Measurements from ENCODE around the gene ARHGEF28. TPM values are rescaled to one million over a fixed set of nuclear protein-coding genes. Genes with fewer than 3 reads are reported as not detected.

The ARHGEF28 gene
- total and polyA plus RNA-seq, 2 of the 4 experiments (the other 2 are of a cell fraction): 3.6 to 16.0 TPM

DNA sequence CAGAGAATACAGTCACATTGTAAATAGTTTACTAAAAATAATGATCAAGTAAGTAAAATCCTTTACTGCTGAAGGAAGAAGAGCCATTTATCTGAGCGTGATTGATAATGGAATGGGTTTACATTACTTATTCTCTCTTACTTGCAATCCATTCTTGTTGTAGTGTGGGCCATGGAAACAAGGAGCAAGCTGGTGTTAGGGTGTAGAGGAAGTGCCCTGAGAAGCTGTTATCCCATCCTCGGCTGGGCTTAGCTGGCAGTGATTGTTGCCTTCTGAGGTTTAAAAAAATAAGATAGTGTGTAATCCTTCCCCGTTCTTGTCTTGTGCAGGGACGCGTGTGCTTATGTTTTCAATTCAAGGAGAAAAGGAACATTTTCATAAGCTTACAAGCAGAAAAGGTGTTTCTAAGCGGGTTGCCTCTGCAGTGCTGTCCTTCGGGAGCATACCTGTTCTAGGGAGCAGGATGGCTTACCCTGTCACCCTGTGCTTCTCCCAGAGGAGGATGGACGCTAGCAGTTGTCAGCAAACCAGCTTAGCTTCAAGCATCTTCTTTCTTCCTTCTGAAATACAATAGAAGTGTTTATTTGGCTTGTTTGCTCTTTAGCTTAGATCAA lies 188.3 kb downstream of the ARHGEF28 start (continued):
- TF ChIP-seq, protein P1, sequence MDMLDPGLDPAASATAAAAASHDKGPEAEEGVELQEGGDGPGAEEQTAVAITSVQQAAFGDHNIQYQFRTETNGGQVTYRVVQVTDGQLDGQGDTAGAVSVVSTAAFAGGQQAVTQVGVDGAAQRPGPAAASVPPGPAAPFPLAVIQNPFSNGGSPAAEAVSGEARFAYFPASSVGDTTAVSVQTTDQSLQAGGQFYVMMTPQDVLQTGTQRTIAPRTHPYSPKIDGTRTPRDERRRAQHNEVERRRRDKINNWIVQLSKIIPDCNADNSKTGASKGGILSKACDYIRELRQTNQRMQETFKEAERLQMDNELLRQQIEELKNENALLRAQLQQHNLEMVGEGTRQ (IDR thresholded peaks at IDR 0.05; ENCODE audit: low read depth, low read length): no peak

DNA sequence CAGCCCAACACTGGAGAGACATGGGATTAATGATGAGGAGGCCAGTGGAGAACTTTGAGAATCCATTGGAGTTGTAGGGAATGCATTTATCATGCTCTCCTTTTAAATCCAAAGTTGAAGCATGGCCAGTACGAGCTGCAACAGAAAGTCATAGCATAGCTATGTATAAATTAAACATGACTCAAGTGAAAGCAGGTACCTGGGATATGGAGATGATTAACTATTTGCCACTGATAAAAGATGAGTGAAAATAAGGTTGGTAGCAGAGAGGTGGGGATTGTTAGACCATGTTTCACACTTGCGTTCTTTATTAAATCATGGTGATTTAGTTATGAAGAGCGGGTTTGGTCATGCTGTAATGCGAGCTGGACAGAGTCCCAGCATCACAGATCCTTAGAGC lies 189.6 kb downstream of the ARHGEF28 start:
- Histone ChIP-seq H4K20me1 (ENCODE audit: insufficient read depth, low read length) (no peaks in the 10 kb centered on the region), H2AK9ac (replicated peaks; ENCODE audit: low read depth, low read length, poor library complexity) (peak overlapping the region; percentile 77), H3K14ac (replicated peaks; ENCODE audit: low read depth, low read length) (peak overlapping the region; percentile 90), H3K4me3 (ENCODE audit: insufficient read depth, low read depth, low read length) (no peak overlapping the region), H2BK120ac (ENCODE audit: low read depth, low read length) (peak overlapping the region; percentile 98), H3K27ac (ENCODE audit: insufficient read depth, low read length) (peak overlapping the region; percentile 67), H2BK5ac (ENCODE audit: low read depth, low read length, poor library complexity, severe bottlenecking) (peak overlapping the region; percentile 97), H3K23ac (ENCODE audit: low read depth, low read length) (peak overlapping the region; percentile 91), H2AFZ (replicated peaks; ENCODE audit: low read length, poor library complexity) (no peak overlapping the region), H4K5ac (ENCODE audit: low read depth, low read length) (peak overlapping the region; percentile 94), H3K36me3 (ENCODE audit: control insufficient read depth, insufficient read depth, low read length) (0 out of 2 replicates have a peak, but pooled peaks cover 1% of the 10 kb centered on the region), H3K56ac (ENCODE audit: extremely low read depth, insufficient read depth, low read length) (peak overlapping the region; percentile 54; the same call in 1 of the 2 replicates), H3K79me1 (ENCODE audit: low read depth in 1 of 2, low read length in 2 of 2) (peaks cover 2 to 40% of the 10 kb centered on the region in 2 experiments; a peak in 2 of 4 replicates), H2BK15ac (ENCODE audit: low read depth, low read length) (peak overlapping the region; percentile 75), H3K9me1 (ENCODE audit: insufficient read depth, low read length) (peaks cover 34% of the 10 kb centered on the region), H3K18ac (ENCODE audit: low read depth, low read length) (peak overlapping the region; percentile 96), H2BK20ac (ENCODE audit: low read depth, low read length) (peak overlapping the region; percentile 97), H3K9me3 (ENCODE audit: control insufficient read depth, insufficient read depth, low read length) (no peaks in the 10 kb centered on the region), H3K4me2 (ENCODE audit: low read depth, low read length) (peak overlapping the region; percentile 44; the same call in 1 of the 2 replicates), H3K4me1 (ENCODE audit: control insufficient read depth, insufficient read depth, low read length) (peaks cover 22% of the 10 kb centered on the region), H3K27me3 (ENCODE audit: control insufficient read depth, insufficient read depth, low read length) (no peaks in the 10 kb centered on the region), H4K8ac (ENCODE audit: low read depth in 2 of 2, low read length in 2 of 2) (peak overlapping the region; percentile 51 to 90; a peak in 3 of 4 replicates), H3K9ac (ENCODE audit: low read depth, low read length) (no peak overlapping the region), H4K91ac (ENCODE audit: insufficient read depth, low read depth, low read length) (peak overlapping the region; percentile 92), H2AK5ac (ENCODE audit: low read depth, low read length) (peak overlapping the region; percentile 80), H3K4ac (ENCODE audit: low read depth, low read length) (peak overlapping the region; percentile 99)
- ATAC-seq (ENCODE audit: low read depth): peak; percentile 31
- peak; percentile 67 for DNase-seq
- intact Hi-C loops (cut with micrococcal nuclease): no loop called here
- POLR2A ChIA-PET (ENCODE audit: unreplicated experiment): no interaction called here
- whole genome bisulfite sequencing, 2 experiments (ENCODE audit: extremely low coverage in 2 of 2, insufficient read length in 1 of 2): no CpG with 5 or more reads among the region's 4 CpGs
- in situ Hi-C loops (cut with MboI; ENCODE audit: low sequenced_read_pairs): no loop called here
- no TSS peak for BruUV-seq (replicated peaks)
- dilution Hi-C loops (cut with HindIII; ENCODE audit: low sequenced_read_pairs, unreplicated experiment): no loop called here
- CTCF ChIA-PET: no interaction called here
- TF ChIP-seq, protein P2, sequence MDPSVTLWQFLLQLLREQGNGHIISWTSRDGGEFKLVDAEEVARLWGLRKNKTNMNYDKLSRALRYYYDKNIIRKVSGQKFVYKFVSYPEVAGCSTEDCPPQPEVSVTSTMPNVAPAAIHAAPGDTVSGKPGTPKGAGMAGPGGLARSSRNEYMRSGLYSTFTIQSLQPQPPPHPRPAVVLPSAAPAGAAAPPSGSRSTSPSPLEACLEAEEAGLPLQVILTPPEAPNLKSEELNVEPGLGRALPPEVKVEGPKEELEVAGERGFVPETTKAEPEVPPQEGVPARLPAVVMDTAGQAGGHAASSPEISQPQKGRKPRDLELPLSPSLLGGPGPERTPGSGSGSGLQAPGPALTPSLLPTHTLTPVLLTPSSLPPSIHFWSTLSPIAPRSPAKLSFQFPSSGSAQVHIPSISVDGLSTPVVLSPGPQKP (IDR thresholded peaks at IDR 0.05; ENCODE audit: borderline replicate concordance, low read depth, low read length): no peak
- TF ChIP-seq NFE2L2 (IDR thresholded peaks at IDR 0.05; ENCODE audit: low read depth, low read length): no peak
- TF ChIP-seq RAD21 (IDR thresholded peaks at IDR 0.05; ENCODE audit: low read length): no peak
- TF ChIP-seq, protein P1 (IDR thresholded peaks at IDR 0.05; ENCODE audit: low read depth, low read length): no peak
- no peak for TF ChIP-seq RFX5 (IDR thresholded peaks at IDR 0.05; ENCODE audit: low read depth, low read length)
- no peak for TF ChIP-seq FOS (IDR thresholded peaks at IDR 0.05; ENCODE audit: low read depth, low read length)
- TF ChIP-seq POLR2A (IDR thresholded peaks at IDR 0.05; ENCODE audit: low read depth, low read length): no peak
- no peak for TF ChIP-seq MXI1 (IDR thresholded peaks at IDR 0.05; ENCODE audit: borderline replicate concordance, low read depth, low read length)
- TF ChIP-seq MAFK (IDR thresholded peaks at IDR 0.05; ENCODE audit: low read depth, low read length): no peak
- no peak for TF ChIP-seq BHLHE40 (IDR thresholded peaks at IDR 0.05; ENCODE audit: low read depth, low read length)
- no peak for TF ChIP-seq SMC3 (IDR thresholded peaks at IDR 0.05; ENCODE audit: low read depth, low read length)
- TF ChIP-seq MAZ (IDR thresholded peaks at IDR 0.05; ENCODE audit: borderline replicate concordance, low read depth, low read length): no peak
- no peak for TF ChIP-seq CHD1 (IDR thresholded peaks at IDR 0.05; ENCODE audit: low read depth, low read length)
- TF ChIP-seq CEBPB (IDR thresholded peaks at IDR 0.05; ENCODE audit: low read depth, low read length): no peak
- TF ChIP-seq RCOR1 (IDR thresholded peaks at IDR 0.05; ENCODE audit: insufficient replicate concordance, low read length): no peak
